GM21528 (cell line): Measurements from ENCODE around the gene PIEZO2.

Experiments used
- ATAC-seq: cut with Tn5 transposase; IDR thresholded peaks from one replicate; pipeline ENCODE4 v1.9.1; 2021; ENCODE audit warnings: mild to moderate bottlenecking, moderate library complexity; ENCODE audit not compliant: unreplicated experiment, low FRiP score

The PIEZO2 gene

GRCh38 chr18:10995550-10995949, 153.8 kb downstream of the PIEZO2 start:
- no peak for ATAC-seq

GRCh38 chr18:10989486-10989885, 159.9 kb downstream of the PIEZO2 start:
- no peak for ATAC-seq

GRCh38 chr18:10985689-10986088, 163.7 kb downstream of the PIEZO2 start:
- ATAC-seq, result no peak

- no peak for ATAC-seq
Measured at GRCh38 chr18:10979411-10979810, 170.0 kb downstream of the PIEZO2 start.

DNA sequence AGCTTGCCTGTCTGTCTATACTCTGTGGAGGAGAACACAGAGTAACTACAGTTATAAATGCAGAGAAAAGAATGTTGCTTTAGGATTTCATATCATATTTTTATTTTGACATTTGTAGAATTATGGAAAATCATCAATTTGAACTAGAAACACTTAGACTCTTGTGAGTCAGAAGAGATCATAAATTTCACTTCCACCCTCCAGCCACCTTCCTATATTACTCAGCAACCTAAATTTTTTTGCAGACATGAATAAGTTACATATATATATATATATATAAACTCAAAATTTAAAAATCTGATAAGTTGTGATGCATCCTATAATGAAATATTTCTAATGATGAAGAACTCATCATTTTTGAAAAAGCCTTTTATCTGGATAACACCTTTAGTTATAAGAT, 172.3 kb downstream of the PIEZO2 start:
- no peak for ATAC-seq

DNA sequence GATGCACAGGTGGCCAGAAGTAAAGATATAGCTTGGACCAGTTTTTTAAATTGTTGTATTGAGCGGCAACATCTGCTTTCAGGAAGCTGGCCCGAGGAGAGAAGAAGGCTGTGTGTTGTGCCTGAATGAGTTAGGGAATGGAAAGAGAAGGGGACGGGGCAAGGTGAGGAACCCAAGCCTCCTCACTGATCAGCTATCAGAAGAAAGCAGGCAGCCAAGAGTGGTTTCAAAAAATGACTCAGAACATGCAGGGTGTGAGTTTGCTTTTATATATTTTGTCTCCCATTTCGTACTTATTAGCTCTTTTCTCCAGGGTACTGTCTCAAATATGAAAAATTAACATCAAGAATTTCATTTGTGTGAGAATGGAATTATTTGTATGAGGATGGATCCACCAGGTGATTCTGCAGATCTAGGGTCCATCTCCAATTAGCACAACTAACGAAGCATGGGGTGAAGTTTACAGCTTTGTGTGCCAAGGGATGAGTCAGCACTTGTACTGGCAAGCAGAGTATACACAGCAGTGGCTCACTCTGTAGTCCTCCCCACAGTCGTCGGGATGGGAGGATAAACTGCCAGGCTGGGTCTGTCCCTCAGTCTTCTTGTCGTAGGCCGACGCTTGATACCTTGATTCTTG, 175.7 kb downstream of the PIEZO2 start:
- ATAC-seq, result no peak

- ATAC-seq, result no peak
Measured at GRCh38 chr18:10971717-10972116, 177.7 kb downstream of the PIEZO2 start.

DNA sequence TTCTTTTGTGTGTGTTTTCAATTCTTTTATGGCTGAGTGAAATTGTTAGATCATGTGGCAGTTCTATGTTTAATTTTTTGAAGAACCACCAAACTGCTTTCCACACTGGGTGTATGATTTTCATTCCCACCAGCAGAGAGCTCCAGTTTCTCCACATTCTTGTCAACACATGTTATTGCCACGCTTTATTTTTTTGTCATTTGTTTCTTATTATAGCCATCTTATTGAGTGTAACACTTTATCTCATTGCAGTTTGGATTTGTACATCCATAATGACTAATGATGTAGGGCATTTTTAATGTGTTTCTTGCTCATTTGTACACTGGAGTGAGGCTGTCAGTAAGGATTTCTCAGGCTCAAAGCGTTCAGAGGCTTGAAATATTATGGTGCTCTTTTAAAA, 184.2 kb downstream of the PIEZO2 start:
- ATAC-seq, result no peak

DNA sequence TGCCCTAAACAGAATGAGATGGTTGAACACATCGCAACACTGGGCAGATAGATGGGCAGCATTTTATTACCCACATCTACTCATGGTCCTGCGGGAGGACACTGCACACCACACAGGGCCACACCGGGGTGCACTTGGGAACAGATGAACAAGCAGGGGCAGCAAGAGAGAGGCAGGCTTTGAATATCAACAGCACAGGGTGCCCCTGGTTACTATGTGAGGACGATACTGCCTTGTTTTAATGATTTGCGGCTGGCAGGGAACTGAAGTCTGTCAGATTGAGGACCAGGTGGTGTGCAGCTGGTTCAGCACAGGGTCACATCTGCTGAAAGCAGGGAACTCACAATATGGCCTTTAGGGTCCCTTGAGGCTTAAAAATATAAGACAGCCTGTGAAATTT, 195.7 kb downstream of the PIEZO2 start:
- ATAC-seq, result no peak

GRCh38 chr18:10951631-10952544, 197.5 kb downstream of the PIEZO2 start:
- ATAC-seq, result no peak

GRCh38 chr18:10950876-10951630, 198.3 kb downstream of the PIEZO2 start:
- ATAC-seq, result no peak

GRCh38 chr18:10950080-10950875, 199.1 kb downstream of the PIEZO2 start:
- no peak for ATAC-seq

GRCh38 chr18:10949655-10950054, 199.7 kb downstream of the PIEZO2 start:
- no peak for ATAC-seq

GRCh38 chr18:10948421-10948820, 200.9 kb downstream of the PIEZO2 start:
- ATAC-seq, result no peak

DNA sequence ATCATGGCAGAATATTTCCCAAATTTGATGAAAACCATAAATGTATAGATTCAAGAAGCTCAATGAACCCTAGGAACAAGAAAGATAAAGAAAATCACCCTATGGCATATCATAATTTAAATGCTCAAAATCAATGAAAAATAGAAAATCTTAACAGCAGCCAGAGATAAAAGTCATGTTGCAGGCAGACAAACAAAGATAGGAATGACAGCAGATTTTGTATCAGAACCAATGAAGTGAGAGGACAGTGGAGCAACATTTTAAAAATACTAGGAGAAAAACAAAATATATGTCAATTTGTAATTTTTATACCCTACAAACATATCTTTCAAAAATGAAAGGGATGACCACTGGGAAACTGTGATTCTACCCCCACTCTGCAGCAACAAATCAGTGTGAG, 203.3 kb downstream of the PIEZO2 start:
- no peak for ATAC-seq

DNA sequence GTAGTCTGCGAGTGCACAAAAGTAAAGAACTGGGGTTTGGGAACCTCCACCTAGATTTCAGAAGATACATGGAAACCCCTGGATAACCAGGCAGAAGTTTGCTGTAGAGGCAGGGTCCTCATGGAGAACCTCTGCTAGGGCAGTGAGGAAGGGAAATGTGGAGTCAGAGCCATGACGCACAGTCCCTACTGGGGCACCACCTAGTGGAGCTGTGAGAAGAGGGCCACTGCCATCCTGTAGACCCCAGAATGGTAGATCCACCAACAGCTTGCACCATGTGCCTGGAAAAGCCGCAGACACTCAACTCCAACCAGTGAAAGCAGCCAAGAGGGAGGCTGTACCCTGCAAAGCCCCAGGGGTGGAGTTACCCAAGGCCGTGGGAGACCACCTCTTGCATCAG, 206.4 kb downstream of the PIEZO2 start:
- ATAC-seq, result no peak

- ATAC-seq, result no peak
Measured at GRCh38 chr18:10939822-10940221, 209.5 kb downstream of the PIEZO2 start.

- ATAC-seq, result no peak
Measured at GRCh38 chr18:10937743-10938640, 211.4 kb downstream of the PIEZO2 start.
